Measurements from ENCODE around the gene ZNF135. TPM values are rescaled to one million over a fixed set of nuclear protein-coding genes. Genes with fewer than 3 reads are reported as not detected.
A peak's percentile ranks its signal among the peaks of the same experiment; 100 is the strongest.

Gene ZNF135
- total and polyA plus RNA-seq, 4 donors: 0.31 to 1.5 (median 0.42) TPM

- TF ChIP-seq, protein P1, sequence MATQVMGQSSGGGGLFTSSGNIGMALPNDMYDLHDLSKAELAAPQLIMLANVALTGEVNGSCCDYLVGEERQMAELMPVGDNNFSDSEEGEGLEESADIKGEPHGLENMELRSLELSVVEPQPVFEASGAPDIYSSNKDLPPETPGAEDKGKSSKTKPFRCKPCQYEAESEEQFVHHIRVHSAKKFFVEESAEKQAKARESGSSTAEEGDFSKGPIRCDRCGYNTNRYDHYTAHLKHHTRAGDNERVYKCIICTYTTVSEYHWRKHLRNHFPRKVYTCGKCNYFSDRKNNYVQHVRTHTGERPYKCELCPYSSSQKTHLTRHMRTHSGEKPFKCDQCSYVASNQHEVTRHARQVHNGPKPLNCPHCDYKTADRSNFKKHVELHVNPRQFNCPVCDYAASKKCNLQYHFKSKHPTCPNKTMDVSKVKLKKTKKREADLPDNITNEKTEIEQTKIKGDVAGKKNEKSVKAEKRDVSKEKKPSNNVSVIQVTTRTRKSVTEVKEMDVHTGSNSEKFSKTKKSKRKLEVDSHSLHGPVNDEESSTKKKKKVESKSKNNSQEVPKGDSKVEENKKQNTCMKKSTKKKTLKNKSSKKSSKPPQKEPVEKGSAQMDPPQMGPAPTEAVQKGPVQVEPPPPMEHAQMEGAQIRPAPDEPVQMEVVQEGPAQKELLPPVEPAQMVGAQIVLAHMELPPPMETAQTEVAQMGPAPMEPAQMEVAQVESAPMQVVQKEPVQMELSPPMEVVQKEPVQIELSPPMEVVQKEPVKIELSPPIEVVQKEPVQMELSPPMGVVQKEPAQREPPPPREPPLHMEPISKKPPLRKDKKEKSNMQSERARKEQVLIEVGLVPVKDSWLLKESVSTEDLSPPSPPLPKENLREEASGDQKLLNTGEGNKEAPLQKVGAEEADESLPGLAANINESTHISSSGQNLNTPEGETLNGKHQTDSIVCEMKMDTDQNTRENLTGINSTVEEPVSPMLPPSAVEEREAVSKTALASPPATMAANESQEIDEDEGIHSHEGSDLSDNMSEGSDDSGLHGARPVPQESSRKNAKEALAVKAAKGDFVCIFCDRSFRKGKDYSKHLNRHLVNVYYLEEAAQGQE (IDR thresholded peaks at IDR 0.05): no peak
These were observed 14.2 kb upstream of the ZNF135 start (continued) for GRCh38 chr19:58044886-58045285.

GRCh38 chr19:58045411-58046050 lies 13.6 kb upstream of the ZNF135 start:
- DNase-seq (ENCODE audit: low spot score): no peak
- Histone ChIP-seq H3K36me3 (ENCODE audit: control insufficient read depth in 4 of 4, insufficient read depth in 3 of 4, low read depth in 1 of 4, low read length in 3 of 4) (no peaks in the 10 kb centered on the region), H3K4me3 (ENCODE audit: low read depth in 1 of 3, low read length in 3 of 3) (peak overlapping the region in 2 of 3 donors; percentile 23 to 56), H3K9ac (ENCODE audit: low read depth in 1 of 2, low read length in 2 of 2) (no peak overlapping the region), H3K27me3 (ENCODE audit: control insufficient read depth in 4 of 4, insufficient read depth in 4 of 4, low read length in 3 of 4) (no peaks in the 10 kb centered on the region), H3K4me1 (ENCODE audit: control insufficient read depth in 4 of 4, insufficient read depth in 4 of 4, low read length in 3 of 4) (no peaks in the 10 kb centered on the region), H3K27ac (ENCODE audit: low read depth in 1 of 2, low read length in 2 of 2) (no peak overlapping the region), H3K9me3 (ENCODE audit: control insufficient read depth in 4 of 4, low read length in 3 of 4) (peaks cover 45 to 68% (median 55%) of the 10 kb centered on the region in 4 donors)
- TF ChIP-seq RXRA (IDR thresholded peaks at IDR 0.05) (no peak), MAX (IDR thresholded peaks at IDR 0.05) (no peak), EGR1 (IDR thresholded peaks at IDR 0.05; ENCODE audit: low read depth in 2 of 2) (no peak), TAF1 (conservative IDR thresholded peaks at IDR 0.05) (no peak), RAD21 (IDR thresholded peaks at IDR 0.05) (no peak), YY1 (IDR thresholded peaks at IDR 0.05) (no peak), JUND (IDR thresholded peaks at IDR 0.05) (no peak), HNF4G (IDR thresholded peaks at IDR 0.05) (no peak), HNF4A (conservative IDR thresholded peaks at IDR 0.05) (no peak), NR2F2 (IDR thresholded peaks at IDR 0.05) (no peak)
- TF ChIP-seq, protein P2, sequence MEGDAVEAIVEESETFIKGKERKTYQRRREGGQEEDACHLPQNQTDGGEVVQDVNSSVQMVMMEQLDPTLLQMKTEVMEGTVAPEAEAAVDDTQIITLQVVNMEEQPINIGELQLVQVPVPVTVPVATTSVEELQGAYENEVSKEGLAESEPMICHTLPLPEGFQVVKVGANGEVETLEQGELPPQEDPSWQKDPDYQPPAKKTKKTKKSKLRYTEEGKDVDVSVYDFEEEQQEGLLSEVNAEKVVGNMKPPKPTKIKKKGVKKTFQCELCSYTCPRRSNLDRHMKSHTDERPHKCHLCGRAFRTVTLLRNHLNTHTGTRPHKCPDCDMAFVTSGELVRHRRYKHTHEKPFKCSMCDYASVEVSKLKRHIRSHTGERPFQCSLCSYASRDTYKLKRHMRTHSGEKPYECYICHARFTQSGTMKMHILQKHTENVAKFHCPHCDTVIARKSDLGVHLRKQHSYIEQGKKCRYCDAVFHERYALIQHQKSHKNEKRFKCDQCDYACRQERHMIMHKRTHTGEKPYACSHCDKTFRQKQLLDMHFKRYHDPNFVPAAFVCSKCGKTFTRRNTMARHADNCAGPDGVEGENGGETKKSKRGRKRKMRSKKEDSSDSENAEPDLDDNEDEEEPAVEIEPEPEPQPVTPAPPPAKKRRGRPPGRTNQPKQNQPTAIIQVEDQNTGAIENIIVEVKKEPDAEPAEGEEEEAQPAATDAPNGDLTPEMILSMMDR (IDR thresholded peaks at IDR 0.05; ENCODE audit: low read depth, low read length, missing input control): no peak
- TF ChIP-seq, protein P3, sequence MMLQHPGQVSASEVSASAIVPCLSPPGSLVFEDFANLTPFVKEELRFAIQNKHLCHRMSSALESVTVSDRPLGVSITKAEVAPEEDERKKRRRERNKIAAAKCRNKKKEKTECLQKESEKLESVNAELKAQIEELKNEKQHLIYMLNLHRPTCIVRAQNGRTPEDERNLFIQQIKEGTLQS (IDR thresholded peaks at IDR 0.05): no peak
- TF ChIP-seq, protein P1 (IDR thresholded peaks at IDR 0.05): no peak
- TF ChIP-seq, protein P4, sequence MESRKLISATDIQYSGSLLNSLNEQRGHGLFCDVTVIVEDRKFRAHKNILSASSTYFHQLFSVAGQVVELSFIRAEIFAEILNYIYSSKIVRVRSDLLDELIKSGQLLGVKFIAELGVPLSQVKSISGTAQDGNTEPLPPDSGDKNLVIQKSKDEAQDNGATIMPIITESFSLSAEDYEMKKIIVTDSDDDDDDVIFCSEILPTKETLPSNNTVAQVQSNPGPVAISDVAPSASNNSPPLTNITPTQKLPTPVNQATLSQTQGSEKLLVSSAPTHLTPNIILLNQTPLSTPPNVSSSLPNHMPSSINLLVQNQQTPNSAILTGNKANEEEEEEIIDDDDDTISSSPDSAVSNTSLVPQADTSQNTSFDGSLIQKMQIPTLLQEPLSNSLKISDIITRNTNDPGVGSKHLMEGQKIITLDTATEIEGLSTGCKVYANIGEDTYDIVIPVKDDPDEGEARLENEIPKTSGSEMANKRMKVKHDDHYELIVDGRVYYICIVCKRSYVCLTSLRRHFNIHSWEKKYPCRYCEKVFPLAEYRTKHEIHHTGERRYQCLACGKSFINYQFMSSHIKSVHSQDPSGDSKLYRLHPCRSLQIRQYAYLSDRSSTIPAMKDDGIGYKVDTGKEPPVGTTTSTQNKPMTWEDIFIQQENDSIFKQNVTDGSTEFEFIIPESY (IDR thresholded peaks at IDR 0.05): no peak
- WGBS: 91% methylated on average over 24 of the region's 24 CpGs

All from liver (tissue), 9 donors.